HG02885 (cell line): ENCODE data around the gene MUC20.
"Not testable (repeated sequence)": the region's sequence is repeated elsewhere in the genome, so short reads cannot be mapped to it uniquely, and the experiment has no call there.

Source experiments
- ATAC-seq: cut with Tn5 transposase; IDR thresholded peaks from one replicate; pipeline ENCODE4 v1.9.1; 2021; ENCODE audit warnings: mild to moderate bottlenecking; ENCODE audit not compliant: unreplicated experiment, poor library complexity

Gene MUC20, protein sequence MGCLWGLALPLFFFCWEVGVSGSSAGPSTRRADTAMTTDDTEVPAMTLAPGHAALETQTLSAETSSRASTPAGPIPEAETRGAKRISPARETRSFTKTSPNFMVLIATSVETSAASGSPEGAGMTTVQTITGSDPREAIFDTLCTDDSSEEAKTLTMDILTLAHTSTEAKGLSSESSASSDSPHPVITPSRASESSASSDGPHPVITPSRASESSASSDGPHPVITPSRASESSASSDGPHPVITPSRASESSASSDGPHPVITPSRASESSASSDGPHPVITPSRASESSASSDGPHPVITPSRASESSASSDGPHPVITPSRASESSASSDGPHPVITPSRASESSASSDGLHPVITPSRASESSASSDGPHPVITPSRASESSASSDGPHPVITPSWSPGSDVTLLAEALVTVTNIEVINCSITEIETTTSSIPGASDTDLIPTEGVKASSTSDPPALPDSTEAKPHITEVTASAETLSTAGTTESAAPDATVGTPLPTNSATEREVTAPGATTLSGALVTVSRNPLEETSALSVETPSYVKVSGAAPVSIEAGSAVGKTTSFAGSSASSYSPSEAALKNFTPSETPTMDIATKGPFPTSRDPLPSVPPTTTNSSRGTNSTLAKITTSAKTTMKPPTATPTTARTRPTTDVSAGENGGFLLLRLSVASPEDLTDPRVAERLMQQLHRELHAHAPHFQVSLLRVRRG

DNA sequence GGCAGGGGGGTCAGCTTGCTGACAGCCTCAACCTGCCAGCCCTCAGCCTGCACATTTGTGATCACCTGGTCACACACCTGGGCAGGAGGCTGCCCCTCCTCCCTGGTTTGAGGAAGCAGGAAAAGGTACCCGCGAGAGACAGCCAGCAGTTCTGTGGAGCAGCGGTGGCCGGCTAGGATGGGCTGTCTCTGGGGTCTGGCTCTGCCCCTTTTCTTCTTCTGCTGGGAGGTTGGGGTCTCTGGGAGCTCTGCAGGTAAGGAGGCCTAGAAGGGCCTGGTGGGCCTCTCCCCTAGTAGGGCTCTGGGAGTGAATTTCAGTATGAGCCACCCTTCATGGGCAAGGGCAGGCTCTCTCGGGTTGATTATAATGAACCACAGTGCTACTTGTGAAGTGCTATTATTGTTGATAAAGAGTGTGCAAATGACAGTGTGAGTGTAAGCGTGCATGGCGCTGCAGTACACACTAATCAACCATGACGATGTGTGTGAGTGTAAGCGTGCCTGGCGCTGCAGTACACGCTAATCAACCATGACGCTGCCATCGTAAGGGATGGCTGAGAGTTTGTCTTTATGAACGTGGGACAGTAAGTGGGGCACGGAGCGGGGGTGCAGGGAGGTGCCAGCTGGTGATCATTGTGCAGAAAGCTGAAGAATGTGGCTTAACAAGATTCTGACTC lies at the start of gene MUC20:
MUC20 (plus strand) TSS at position 148 of the 676 bp plus-strand sequence; CDS start at position 178, 30 bp downstream.
- ATAC-seq: not testable (repeated sequence)

DNA sequence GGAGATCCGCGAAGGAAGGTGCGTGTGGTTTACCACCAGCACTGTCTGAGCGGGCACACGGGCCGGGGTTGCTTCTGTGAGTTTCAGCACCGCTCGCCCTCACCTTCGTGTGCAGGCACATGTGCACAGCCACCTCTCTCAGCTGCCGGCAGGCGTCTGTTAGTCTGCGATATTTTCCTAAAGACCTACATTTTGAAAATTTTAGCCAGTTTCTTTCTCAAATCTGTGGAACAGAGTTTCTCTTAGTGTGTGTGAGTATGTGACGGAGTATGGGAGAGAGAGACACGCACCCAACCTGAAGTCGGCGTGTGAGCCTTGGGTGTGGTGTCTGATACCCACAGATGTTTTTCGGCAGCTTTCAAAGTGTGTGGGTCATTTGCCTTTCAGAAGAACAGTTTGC lies 49.5 kb upstream of the MUC20 start:
- ATAC-seq: not testable (repeated sequence)

DNA sequence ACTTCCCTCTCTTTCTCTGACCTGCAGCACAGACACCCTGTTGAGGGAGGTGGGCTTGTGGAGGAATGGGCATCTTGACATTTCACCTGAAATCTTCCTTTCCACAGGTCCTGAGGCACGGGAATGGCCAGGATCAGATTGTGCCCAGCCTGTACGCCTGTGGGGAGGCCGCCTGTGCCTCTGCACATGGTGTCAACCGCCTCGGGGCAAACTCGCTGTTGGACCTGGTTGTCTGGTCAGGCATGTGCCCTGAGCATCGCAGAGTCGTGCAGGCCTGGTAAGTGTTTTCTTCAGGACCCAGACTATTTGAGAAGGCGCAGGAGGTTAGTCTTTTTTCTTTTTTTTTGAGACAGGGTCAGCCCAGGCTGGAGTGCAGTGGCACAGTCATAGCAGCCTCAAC lies 47.1 kb upstream of the MUC20 start:
- not testable (repeated sequence) for ATAC-seq

DNA sequence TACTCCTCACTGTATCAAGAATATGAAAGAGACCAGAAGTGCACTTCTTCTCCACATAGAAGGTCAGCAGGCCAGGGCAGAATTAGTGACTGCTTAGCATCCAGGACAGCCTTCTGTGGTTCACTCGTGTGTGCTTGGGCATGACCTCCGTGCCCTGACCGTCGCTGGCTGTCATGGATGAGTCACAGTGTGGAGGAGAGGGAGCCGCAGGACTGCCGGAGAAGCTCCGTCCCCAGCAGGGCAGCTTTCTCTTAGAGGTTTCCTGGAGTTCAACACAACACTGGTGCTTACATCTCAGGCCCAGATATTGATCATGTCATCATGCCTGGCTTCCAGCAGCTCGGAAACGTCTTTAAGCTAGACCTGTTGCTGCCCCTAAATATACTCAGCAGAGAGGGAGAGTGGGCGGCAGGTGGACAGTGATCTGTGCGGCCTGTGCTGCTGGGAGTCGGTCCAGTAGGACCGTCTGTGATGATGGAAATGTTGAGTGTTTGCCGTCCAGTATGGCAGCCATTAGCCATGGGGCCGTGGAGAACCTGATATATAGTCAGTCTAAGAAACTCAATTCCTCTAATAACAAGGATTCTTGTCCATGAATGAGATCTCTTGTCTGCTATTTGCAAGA lies 42.3 kb upstream of the MUC20 start:
- ATAC-seq: not testable (repeated sequence)

GRCh38 chr3:195680690-195681089 lies 40.1 kb upstream of the MUC20 start:
- not testable (repeated sequence) for ATAC-seq

- not testable (repeated sequence) for ATAC-seq
These were observed 39.2 kb upstream of the MUC20 start for GRCh38 chr3:195681458-195682103.

- ATAC-seq: not testable (repeated sequence)
These were observed 38.6 kb upstream of the MUC20 start for GRCh38 chr3:195682104-195682742.

GRCh38 chr3:195683722-195684526 lies 36.9 kb upstream of the MUC20 start:
- not testable (repeated sequence) for ATAC-seq

- ATAC-seq: not testable (repeated sequence)
These were observed 36.1 kb upstream of the MUC20 start for GRCh38 chr3:195684527-195685257.

GRCh38 chr3:195686537-195687208 lies 34.1 kb upstream of the MUC20 start:
- ATAC-seq: not testable (repeated sequence)

DNA sequence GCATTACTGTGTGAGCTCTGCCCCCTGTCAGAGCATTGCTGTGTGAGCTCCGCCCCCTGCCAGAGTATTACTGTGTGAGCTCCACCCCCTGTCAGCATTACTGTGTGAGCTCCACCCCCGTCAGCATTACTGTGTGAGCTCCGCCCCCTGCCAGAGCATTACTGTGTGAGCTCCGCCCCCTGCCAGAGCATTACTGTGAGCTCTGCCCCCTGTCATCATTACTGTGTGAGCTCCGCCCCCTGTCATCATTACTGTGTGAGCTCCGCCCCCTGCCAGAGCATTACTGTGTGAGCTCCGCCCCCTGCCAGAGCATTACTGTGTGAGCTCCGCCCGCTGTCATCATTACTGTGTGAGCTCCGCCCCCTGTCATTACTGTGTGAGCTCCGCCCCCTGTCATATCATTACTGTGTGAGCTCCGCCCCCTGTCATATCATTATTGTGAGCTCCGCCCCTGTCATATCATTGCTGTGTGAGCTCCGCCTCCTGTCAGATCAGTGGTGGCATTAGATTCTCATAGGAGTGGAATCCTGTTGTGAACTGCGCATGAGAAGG lies 33.5 kb upstream of the MUC20 start:
- not testable (repeated sequence) for ATAC-seq

- ATAC-seq: not testable (repeated sequence)
These were observed 32.2 kb upstream of the MUC20 start for GRCh38 chr3:195688471-195689183.

DNA sequence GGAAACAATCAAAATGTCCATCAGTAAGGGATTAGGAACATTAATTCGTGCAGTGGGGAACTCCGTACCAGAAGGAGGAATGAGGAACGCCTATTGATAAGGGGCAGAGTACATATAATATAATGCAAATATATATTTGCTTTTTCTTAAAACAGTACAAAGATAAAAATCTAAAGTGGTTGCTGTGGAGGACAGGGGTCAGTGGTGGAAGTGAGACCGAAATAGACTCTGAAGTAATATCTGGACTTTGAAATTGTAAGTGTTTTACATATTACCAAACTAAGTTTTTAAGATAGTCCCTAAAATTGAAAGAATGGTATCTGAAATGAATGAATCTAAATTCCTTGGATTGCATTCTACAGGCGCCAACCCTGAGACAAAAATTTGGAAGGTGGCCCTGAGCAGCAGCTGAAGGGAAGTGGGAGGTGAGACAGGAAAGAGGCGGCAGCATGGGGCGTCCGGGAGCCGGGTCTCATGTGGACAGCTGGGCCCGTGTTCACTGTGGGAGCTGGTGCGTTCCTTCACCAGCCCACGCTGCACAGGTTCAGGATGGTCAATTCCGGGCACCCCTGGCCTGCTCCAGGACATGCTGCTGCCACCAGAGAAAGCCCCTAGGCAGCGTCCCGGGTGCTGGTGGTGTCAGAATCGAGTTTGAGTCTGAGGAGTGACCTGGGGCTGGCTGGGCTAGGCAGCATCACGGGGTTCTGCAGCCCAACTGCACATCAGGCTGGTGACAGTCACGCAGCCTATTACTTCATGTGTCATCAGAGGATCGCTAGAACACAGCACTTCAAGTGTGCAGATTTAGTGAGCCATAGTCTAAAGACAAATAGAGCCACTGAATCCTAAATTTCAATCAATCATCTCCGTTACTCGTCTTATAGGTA lies 31.4 kb upstream of the MUC20 start:
- not testable (repeated sequence) for ATAC-seq

- no peak for ATAC-seq
These were observed 29.8 kb upstream of the MUC20 start for GRCh38 chr3:195690951-195691350.

DNA sequence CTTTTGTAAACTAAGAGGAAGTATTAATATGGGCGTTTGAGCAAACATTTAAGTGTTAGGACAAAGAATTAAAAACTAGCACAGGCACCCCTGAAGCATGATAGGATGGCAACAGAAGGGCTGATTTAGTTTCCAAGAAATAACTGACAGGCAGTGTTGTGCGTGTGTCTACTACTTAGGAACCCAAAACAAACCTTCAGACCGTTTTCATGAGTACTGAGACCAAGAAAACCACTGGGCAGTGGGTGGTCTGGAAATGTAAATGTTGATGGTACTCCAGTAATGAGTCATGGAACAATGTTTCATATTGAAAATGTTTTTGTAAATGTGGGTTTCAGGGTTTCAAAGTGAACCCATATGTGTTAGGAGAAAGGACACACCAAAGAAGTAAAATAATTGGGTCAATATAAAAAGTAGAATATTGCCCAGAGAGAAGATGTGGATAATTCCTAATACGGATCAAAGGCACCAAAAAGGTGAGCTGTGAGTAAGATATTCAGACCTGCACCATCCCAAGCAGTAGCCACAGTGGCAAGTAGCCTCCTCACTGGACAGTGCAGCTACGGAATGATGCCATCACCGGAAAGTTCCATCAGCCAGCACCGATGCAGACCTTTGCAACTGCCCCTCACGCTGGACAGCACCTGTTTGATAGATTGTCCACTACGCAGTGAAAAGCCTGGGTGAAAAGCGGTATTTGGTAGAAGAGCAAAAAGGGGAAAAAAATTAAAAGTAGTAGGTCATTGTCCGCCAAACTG lies 29.0 kb upstream of the MUC20 start:
- ATAC-seq: not testable (repeated sequence)
